A673 (cell line): ENCODE data around the gene SNRPB2.

Experiments used
- EZH2 ChIP-seq: fragments of 200-600 bp; sonication (generic); IDR thresholded peaks from 2 replicates; pipeline ENCODE4 v1.6.1; 2017; ENCODE audit warnings: borderline replicate concordance, low read depth, mild to moderate bottlenecking, mixed read lengths, antibody characterized with exemption, low read length; ENCODE audit not compliant: poor library complexity, severe bottlenecking
- TF ChIP-seq, protein P1 (sequence below): fragments of 300-800, 200-600 bp; sonication (generic); conservative IDR thresholded peaks from 2 replicates; pipeline ENCODE4 v1.5.1; 2017; ENCODE audit warnings: low read depth, mild to moderate bottlenecking, antibody characterized with exemption, low read length, moderate library complexity, mixed read lengths

- TF ChIP-seq, protein P1, sequence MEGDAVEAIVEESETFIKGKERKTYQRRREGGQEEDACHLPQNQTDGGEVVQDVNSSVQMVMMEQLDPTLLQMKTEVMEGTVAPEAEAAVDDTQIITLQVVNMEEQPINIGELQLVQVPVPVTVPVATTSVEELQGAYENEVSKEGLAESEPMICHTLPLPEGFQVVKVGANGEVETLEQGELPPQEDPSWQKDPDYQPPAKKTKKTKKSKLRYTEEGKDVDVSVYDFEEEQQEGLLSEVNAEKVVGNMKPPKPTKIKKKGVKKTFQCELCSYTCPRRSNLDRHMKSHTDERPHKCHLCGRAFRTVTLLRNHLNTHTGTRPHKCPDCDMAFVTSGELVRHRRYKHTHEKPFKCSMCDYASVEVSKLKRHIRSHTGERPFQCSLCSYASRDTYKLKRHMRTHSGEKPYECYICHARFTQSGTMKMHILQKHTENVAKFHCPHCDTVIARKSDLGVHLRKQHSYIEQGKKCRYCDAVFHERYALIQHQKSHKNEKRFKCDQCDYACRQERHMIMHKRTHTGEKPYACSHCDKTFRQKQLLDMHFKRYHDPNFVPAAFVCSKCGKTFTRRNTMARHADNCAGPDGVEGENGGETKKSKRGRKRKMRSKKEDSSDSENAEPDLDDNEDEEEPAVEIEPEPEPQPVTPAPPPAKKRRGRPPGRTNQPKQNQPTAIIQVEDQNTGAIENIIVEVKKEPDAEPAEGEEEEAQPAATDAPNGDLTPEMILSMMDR = no peak
- TF ChIP-seq EZH2 = no peak
Measured at GRCh38 chr20:16758454-16759180, 28.8 kb downstream of the SNRPB2 start.
